Neuronal stem cell (in vitro differentiated cells): ENCODE measurements around the gene OSGIN1.

Experiments used
- DNase-seq: peaks from one replicate; pipeline ENCODE4 v3.0.0-alpha.2; 2013; ENCODE audit warnings: low spot score
- H2AFZ ChIP-seq: one replicate; pipeline ENCODE4 v1.6.1; 2013; ENCODE audit warnings: mild to moderate bottlenecking, low read length, inconsistent platforms
- H2AK5ac ChIP-seq: 2 replicates; pipeline ENCODE4 v1.6.1; 2013; ENCODE audit warnings: low read depth, mild to moderate bottlenecking, inconsistent platforms, low read length, moderate library complexity, mixed read lengths
- H2BK120ac ChIP-seq: 2 replicates; pipeline ENCODE4 v1.6.1; 2013; ENCODE audit warnings: low read depth, mild to moderate bottlenecking, inconsistent platforms, low read length, moderate library complexity, mixed read lengths
- H2BK12ac ChIP-seq: one replicate; pipeline ENCODE4 v1.6.1; 2013; ENCODE audit warnings: low read length, inconsistent platforms
- H2BK15ac ChIP-seq: 2 replicates; pipeline ENCODE4 v1.6.1; 2013; ENCODE audit warnings: mild to moderate bottlenecking, low read length, inconsistent platforms, mixed read lengths
- H2BK5ac ChIP-seq: one replicate; pipeline ENCODE4 v1.6.1; 2013; ENCODE audit warnings: inconsistent platforms, mild to moderate bottlenecking, low read length, moderate library complexity
- H3K14ac ChIP-seq: one replicate; pipeline ENCODE4 v1.6.1; 2013; ENCODE audit warnings: low read length, inconsistent platforms
- H3K18ac ChIP-seq: 2 replicates; pipeline ENCODE4 v1.6.1; 2013; ENCODE audit warnings: low read length, inconsistent platforms
- H3K23ac ChIP-seq: 2 replicates; pipeline ENCODE4 v1.6.1; 2013; ENCODE audit warnings: low read depth, mild to moderate bottlenecking, mixed read lengths, low read length, inconsistent platforms; ENCODE audit not compliant: poor library complexity
- H3K27ac ChIP-seq: replicated peaks from 3 replicates; pipeline ENCODE4 v1.5.1; 2013; ENCODE audit warnings: low read length, inconsistent platforms
- H3K27me3 ChIP-seq, 3 experiments: 2 replicates each; pipeline ENCODE4 v1.6.1; 2013; ENCODE audit warnings: low read length in 3 of 3, mild to moderate bottlenecking in 2 of 3, inconsistent platforms in 1 of 3, low read depth in 1 of 3, mixed read lengths in 1 of 3, moderate library complexity in 1 of 3; ENCODE audit not compliant: control insufficient read depth in 3 of 3, insufficient read depth in 3 of 3
- H3K36me3 ChIP-seq, 2 donors: replicated peaks in 1 of 2; 2 replicates each; pipeline ENCODE4 v1.6.1; 2013; ENCODE audit warnings: low read length in 2 of 2; ENCODE audit not compliant: control insufficient read depth in 2 of 2, insufficient read depth in 2 of 2
- H3K4ac ChIP-seq: 2 replicates; pipeline ENCODE4 v1.6.1; 2013; ENCODE audit warnings: inconsistent platforms, mild to moderate bottlenecking, low read length, moderate library complexity
- H3K4me1 ChIP-seq, 2 donors: 1 replicate in 1 of 2; 2 replicates in 1 of 2; pipeline ENCODE4 v1.6.1; 2013; ENCODE audit warnings: low read length in 2 of 2, low read depth in 1 of 2; ENCODE audit not compliant: control insufficient read depth in 2 of 2, insufficient read depth in 1 of 2
- H3K4me2 ChIP-seq: one replicate; pipeline ENCODE4 v1.6.1; 2013; ENCODE audit warnings: mild to moderate bottlenecking, low read length, inconsistent platforms; ENCODE audit not compliant: insufficient read depth, poor library complexity, severe bottlenecking
- H3K4me3 ChIP-seq, 2 donors: 2 replicates each; pipeline ENCODE4 v1.5.1; 2013; ENCODE audit warnings: low read length in 2 of 2, mild to moderate bottlenecking in 2 of 2, inconsistent platforms in 1 of 2, moderate library complexity in 1 of 2
- H3K79me1 ChIP-seq: one replicate; pipeline ENCODE4 v1.6.1; 2013; ENCODE audit warnings: low read depth, mild to moderate bottlenecking, inconsistent platforms, low read length, moderate library complexity
- H3K9ac ChIP-seq: one replicate; pipeline ENCODE4 v1.6.1; 2013; ENCODE audit warnings: mild to moderate bottlenecking, low read depth, low read length, inconsistent platforms; ENCODE audit not compliant: poor library complexity
- H3K9me3 ChIP-seq, 2 donors: replicated peaks in 1 of 2; 2 replicates each; pipeline versions ENCODE3 to v1.6.1; 2013; ENCODE audit warnings: low read length in 2 of 2, mild to moderate bottlenecking in 2 of 2, inconsistent platforms in 1 of 2, low read depth in 1 of 2, mixed read lengths in 1 of 2, moderate library complexity in 1 of 2; ENCODE audit not compliant: control insufficient read depth in 2 of 2, insufficient read depth in 1 of 2
- H4K8ac ChIP-seq: one replicate; pipeline ENCODE4 v1.6.1; 2013; ENCODE audit warnings: low read depth, mild to moderate bottlenecking, inconsistent platforms, low read length, moderate library complexity
- H4K91ac ChIP-seq: one replicate; pipeline ENCODE4 v1.6.1; 2013; ENCODE audit warnings: low read length, low read depth, mild to moderate bottlenecking, inconsistent platforms; ENCODE audit not compliant: poor library complexity
- WGBS, 2 donors: extraction: QIAGEN DNeasy Blood & Tissue Kit; methylation state at CpG; one replicate each; pipeline ENCODE4 v1.1.7; 2013; ENCODE audit warnings: missing lambda C conversion rate in 2 of 2, mixed read lengths in 1 of 2; ENCODE audit not compliant: insufficient read length in 2 of 2, insufficient replicate concordance in 1 of 2; ENCODE audit errors: extremely low coverage in 2 of 2; 5-methylcytosine and 5-hydroxymethylcytosine counted together

OSGIN1 gene

GRCh38 chr16:83966153-83966696, 13.2 kb downstream of the OSGIN1 start:
- no peak overlapping the region for H3K27ac ChIP-seq
- H2AFZ ChIP-seq = peak overlapping the region; percentile 17
- no peak overlapping the region for H3K4me3 ChIP-seq
- no peak overlapping the region for H2BK120ac ChIP-seq
- H3K79me1 ChIP-seq = peaks cover 2% of the 10 kb centered on the region
- H3K23ac ChIP-seq = no peak overlapping the region
- H2BK12ac ChIP-seq = no peak overlapping the region
- peak overlapping the region; percentile 27 for H3K18ac ChIP-seq
- no peak overlapping the region for H3K14ac ChIP-seq
- peaks cover 0 to 2% (median 0%) of the 10 kb centered on the region in 3 experiments for H3K27me3 ChIP-seq
- H3K9ac ChIP-seq = no peak overlapping the region
- no peak for DNase-seq
- no peak overlapping the region for H3K4ac ChIP-seq
- peak overlapping the region; percentile 55 for H2BK15ac ChIP-seq
- H3K4me1 ChIP-seq = peaks cover 7 to 8% of the 10 kb centered on the region in 2 donors
- no peak overlapping the region for H4K8ac ChIP-seq
- no peaks in the 10 kb centered on the region for H3K9me3 ChIP-seq
- H3K4me2 ChIP-seq = no peak overlapping the region
- WGBS, 2 donors = no CpG with 5 or more reads among the region's 13 CpGs
- no peak overlapping the region for H2BK5ac ChIP-seq
- H3K36me3 ChIP-seq = no peaks in the 10 kb centered on the region
- H4K91ac ChIP-seq = no peak overlapping the region
- peak overlapping the region; percentile 77 for H2AK5ac ChIP-seq

- no peak overlapping the region for H2AK5ac ChIP-seq
- H3K23ac ChIP-seq = no peak overlapping the region
- no peak for DNase-seq
- no peak overlapping the region for H4K91ac ChIP-seq
- no peak overlapping the region for H2BK12ac ChIP-seq
- H3K4me2 ChIP-seq = no peak overlapping the region
- H3K27ac ChIP-seq = no peak overlapping the region
- no peak overlapping the region for H3K9ac ChIP-seq
- no peak overlapping the region for H2BK120ac ChIP-seq
- H2BK15ac ChIP-seq = no peak overlapping the region
- H3K79me1 ChIP-seq = peaks cover 2% of the 10 kb centered on the region
- H3K14ac ChIP-seq = no peak overlapping the region
- no peaks in the 10 kb centered on the region for H3K36me3 ChIP-seq
- H2BK5ac ChIP-seq = no peak overlapping the region
- H3K4me3 ChIP-seq = no peak overlapping the region
- H3K4me1 ChIP-seq = peaks cover 8% of the 10 kb centered on the region in 2 donors
- WGBS, 2 donors = no CpG with 5 or more reads among the region's 2 CpGs
- H3K9me3 ChIP-seq = no peaks in the 10 kb centered on the region
- H3K18ac ChIP-seq = no peak overlapping the region
- H2AFZ ChIP-seq = no peak overlapping the region
- peaks cover 0 to 2% (median 0%) of the 10 kb centered on the region in 3 experiments for H3K27me3 ChIP-seq
- H3K4ac ChIP-seq = no peak overlapping the region
- no peak overlapping the region for H4K8ac ChIP-seq
Observed at GRCh38 chr16:83967091-83967490, 14.1 kb downstream of the OSGIN1 start.

GRCh38 chr16:83967838-83968305, 14.8 kb downstream of the OSGIN1 start, which contains the start of gene NECAB2:
NECAB2 (plus strand) TSS chr16:83968244; CDS start chr16:83968649, 405 bp downstream.
- Histone ChIP-seq H3K14ac (no peak within 1 kb of the TSS), H2BK12ac (no peak within 1 kb of the TSS), H2BK120ac (no peak within 1 kb of the TSS), H2BK15ac (peak within 1 kb of the TSS; percentile 84), H3K27ac (no peak within 1 kb of the TSS), H2AK5ac (peak within 1 kb of the TSS; percentile 95), H3K9me3 (no peaks in the 10 kb centered on the region), H3K23ac (peak within 1 kb of the TSS; percentile 78), H2AFZ (peak within 1 kb of the TSS; percentile 92), H4K91ac (no peak within 1 kb of the TSS), H3K27me3 (peaks cover 0 to 2% (median 0%) of the 10 kb centered on the region in 3 experiments), H3K36me3 (no peaks in the 10 kb centered on the region), H3K18ac (peak within 1 kb of the TSS; percentile 74), H3K9ac (peak within 1 kb of the TSS; percentile 67), H4K8ac (no peak within 1 kb of the TSS), H3K4ac (no peak within 1 kb of the TSS), H3K4me2 (peak within 1 kb of the TSS; percentile 97), H2BK5ac (no peak within 1 kb of the TSS), H3K79me1 (peaks cover 2% of the 10 kb centered on the region), H3K4me3 (peak within 1 kb of the TSS; percentile 53 to 83), H3K4me1 (peaks cover 8% of the 10 kb centered on the region in 2 donors)
- DNase-seq = peak; percentile 53
- no CpG with 5 or more reads among the region's 35 CpGs for WGBS, 2 donors

GRCh38 chr16:83968306-83968851, 15.3 kb downstream of the OSGIN1 start:
- Histone ChIP-seq H2BK5ac (no peak overlapping the region), H3K79me1 (peaks cover 2% of the 10 kb centered on the region), H3K36me3 (no peaks in the 10 kb centered on the region), H2AFZ (peak overlapping the region; percentile 92), H3K18ac (peak overlapping the region; percentile 74), H3K14ac (no peak overlapping the region), H4K8ac (no peak overlapping the region), H3K27ac (no peak overlapping the region), H3K9me3 (no peaks in the 10 kb centered on the region), H3K9ac (peak overlapping the region; percentile 67), H3K4me1 (peaks cover 8% of the 10 kb centered on the region in 2 donors), H2BK120ac (no peak overlapping the region), H3K4ac (no peak overlapping the region), H2BK15ac (peak overlapping the region; percentile 84), H3K4me3 (peak overlapping the region; percentile 53 to 83), H3K4me2 (peak overlapping the region; percentile 97), H2AK5ac (no peak overlapping the region), H2BK12ac (no peak overlapping the region), H3K23ac (peak overlapping the region; percentile 78), H4K91ac (no peak overlapping the region), H3K27me3 (peaks cover 0 to 2% (median 0%) of the 10 kb centered on the region in 3 experiments)
- no CpG with 5 or more reads among the region's 87 CpGs for WGBS, 2 donors
- peak; percentile 37 for DNase-seq
